ENCODE data around the gene IL4I1.

- TF ChIP-seq RXRA (IDR thresholded peaks at IDR 0.05) (no peak), CTCF (IDR thresholded peaks at IDR 0.05; ENCODE audit: low read depth, low read length, missing input control) (no peak), SP1 (IDR thresholded peaks at IDR 0.05) (no peak)
Measured at GRCh38 chr19:49875177-49875576, 21.5 kb downstream of the IL4I1 start.

Measured in liver (tissue), 3 donors.